NB4 (cell line): ENCODE measurements around the gene CKB.

Experiments
- POLR2A ChIP-seq: IDR thresholded peaks from 2 replicates; pipeline ENCODE4 v1.6.1; 2011; ENCODE audit warnings: mild to moderate bottlenecking; ENCODE audit not compliant: insufficient read length; ENCODE audit errors: extremely low read depth
- TF ChIP-seq, protein P1 (sequence below): IDR thresholded peaks from one replicate; pipeline ENCODE4 v1.5.1; 2012; ENCODE audit warnings: low read depth, low read length

DNA sequence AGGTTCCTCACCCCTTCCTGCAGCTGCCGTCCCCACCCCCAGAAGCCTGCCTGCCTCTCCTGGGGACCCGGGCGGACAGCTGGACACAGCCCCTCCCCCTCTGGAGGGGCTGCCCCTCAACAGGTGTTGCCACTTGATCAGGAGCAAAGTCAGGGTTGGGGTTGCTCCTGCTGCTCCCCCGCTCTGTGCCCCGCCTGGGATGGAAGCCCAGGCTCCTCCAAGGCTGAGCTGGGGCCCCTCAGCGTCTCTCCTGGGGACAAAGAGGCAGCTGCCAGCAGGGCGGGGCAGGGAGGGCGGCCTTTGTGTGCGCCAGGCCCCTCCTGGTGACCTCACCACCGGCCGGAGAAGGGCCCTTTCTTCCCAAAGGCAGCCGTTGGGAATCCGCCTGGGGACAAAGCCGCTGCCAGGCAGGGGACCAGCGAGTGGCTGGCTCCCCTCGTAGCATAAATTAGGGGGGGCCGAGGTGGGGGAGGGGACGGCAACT lies 20.0 kb upstream of the CKB start:
- no peak for TF ChIP-seq POLR2A
- TF ChIP-seq, protein P1, sequence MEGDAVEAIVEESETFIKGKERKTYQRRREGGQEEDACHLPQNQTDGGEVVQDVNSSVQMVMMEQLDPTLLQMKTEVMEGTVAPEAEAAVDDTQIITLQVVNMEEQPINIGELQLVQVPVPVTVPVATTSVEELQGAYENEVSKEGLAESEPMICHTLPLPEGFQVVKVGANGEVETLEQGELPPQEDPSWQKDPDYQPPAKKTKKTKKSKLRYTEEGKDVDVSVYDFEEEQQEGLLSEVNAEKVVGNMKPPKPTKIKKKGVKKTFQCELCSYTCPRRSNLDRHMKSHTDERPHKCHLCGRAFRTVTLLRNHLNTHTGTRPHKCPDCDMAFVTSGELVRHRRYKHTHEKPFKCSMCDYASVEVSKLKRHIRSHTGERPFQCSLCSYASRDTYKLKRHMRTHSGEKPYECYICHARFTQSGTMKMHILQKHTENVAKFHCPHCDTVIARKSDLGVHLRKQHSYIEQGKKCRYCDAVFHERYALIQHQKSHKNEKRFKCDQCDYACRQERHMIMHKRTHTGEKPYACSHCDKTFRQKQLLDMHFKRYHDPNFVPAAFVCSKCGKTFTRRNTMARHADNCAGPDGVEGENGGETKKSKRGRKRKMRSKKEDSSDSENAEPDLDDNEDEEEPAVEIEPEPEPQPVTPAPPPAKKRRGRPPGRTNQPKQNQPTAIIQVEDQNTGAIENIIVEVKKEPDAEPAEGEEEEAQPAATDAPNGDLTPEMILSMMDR: no peak
